H1 (cell line): Measurements from ENCODE around the gene B9D2. TPM values are rescaled to one million over a fixed set of nuclear protein-coding genes. Genes with fewer than 3 reads are reported as not detected.

Source experiments
- BACH1 ChIP-seq: IDR thresholded peaks from 2 replicates; pipeline ENCODE4 v1.6.1; 2012; ENCODE audit warnings: low read length, improper control_type of control experiment
- CTBP2 ChIP-seq: IDR thresholded peaks from 2 replicates; pipeline ENCODE4 v1.7.0; 2011; ENCODE audit warnings: borderline replicate concordance, mild to moderate bottlenecking, moderate library complexity, mixed read lengths, low read length; ENCODE audit not compliant: insufficient read depth, insufficient read length
- SP1 ChIP-seq: IDR thresholded peaks from 2 replicates; pipeline ENCODE4 v1.6.1; 2011; ENCODE audit warnings: low read depth, low read length
- SP2 ChIP-seq: IDR thresholded peaks from 2 replicates; pipeline ENCODE4 v1.6.1; 2012; ENCODE audit warnings: mild to moderate bottlenecking, low read length, inconsistent platforms
- polyA plus RNA-seq, 7 experiments: library from polyadenylated mRNA; depleted of rRNA in 3 of 7; stranded (reverse) in 5 of 7; unstranded in 2 of 7; fragments of >200 nt in 5 of 7; fragments of 200-250 nt in 2 of 7; gene quantifications; 1 replicate in 5 of 7; 2 replicates in 1 of 7; 4 replicates in 1 of 7; pipeline versions ENCODE4 v1.2.1 to v1.2.3, GENCODE V29; 2011 to 2013; ENCODE audit warnings: missing spikeins in 2 of 7, mixed read lengths in 2 of 7
- total RNA-seq: library from RNA; stranded (reverse); fragmentation: NEBNext Ultra II Directional; extraction: Animal tissue kit (Norgen Biotek cat#: 25700); gene quantifications from 2 replicates; pipeline ENCODE4 v1.2.1, GENCODE V29; 2021

The B9D2 gene
- total and polyA plus RNA-seq, 2 of the 8 experiments (the other 6 are each of a cell fraction or from before 2014, with no cell fraction given) = 4.9 to 6.3 TPM

GRCh38 chr19:41403181-41403970 is 39.4 kb upstream of the B9D2 start (continued):
- no peak for TF ChIP-seq SP1
- TF ChIP-seq CTBP2 = no peak
- TF ChIP-seq BACH1 = no peak
- TF ChIP-seq SP2 = no peak
